ENCODE data around the gene NEGR1. TPM values are rescaled to one million over a fixed set of nuclear protein-coding genes. Genes with fewer than 3 reads are reported as not detected.

NEGR1 gene
- total and polyA plus RNA-seq, 3 donors from 2014 or later: 2.9 to 7.6 (median 3.1) TPM

GRCh38 chr1:72066431-72066830, 215.9 kb downstream of the NEGR1 start:
- Histone ChIP-seq H3K4me1 (no peaks in the 10 kb centered on the region), H3K27me3 (no peaks in the 10 kb centered on the region), H3K4me3 (no peak overlapping the region), H3K36me3 (ENCODE audit: low read depth, missing control alignments) (no peaks in the 10 kb centered on the region), H3K9me3 (no peaks in the 10 kb centered on the region), H3K27ac (no peak overlapping the region)
- intact Hi-C loops (cut with DNase I; ENCODE audit: low total_unique reads): no loop called here
- no peak for TF ChIP-seq CTCF (IDR thresholded peaks at IDR 0.05)
- TF ChIP-seq POLR2A (IDR thresholded peaks at IDR 0.05): no peak
- 56 to 73% methylated on average over 7 of the region's 7 CpGs for WGBS, 2 donors
- no peak for DNase-seq

- no peaks in the 10 kb centered on the region for H3K9me3 ChIP-seq
- no peak overlapping the region for H3K4me3 ChIP-seq
- H3K27me3 ChIP-seq: no peaks in the 10 kb centered on the region
- no peaks in the 10 kb centered on the region for H3K36me3 ChIP-seq (ENCODE audit: low read depth, missing control alignments)
- no peak for DNase-seq
- H3K4me1 ChIP-seq: no peaks in the 10 kb centered on the region
- H3K27ac ChIP-seq: no peak overlapping the region
- intact Hi-C loops (cut with DNase I; ENCODE audit: low total_unique reads): no loop called here
- 37 to 41% methylated on average over 3 of the region's 3 CpGs for WGBS, 2 donors
- TF ChIP-seq CTCF (IDR thresholded peaks at IDR 0.05) (no peak), POLR2A (IDR thresholded peaks at IDR 0.05) (no peak)
Observed at GRCh38 chr1:72064196-72065075, 217.9 kb downstream of the NEGR1 start.

GRCh38 chr1:72063364-72064044, 218.8 kb downstream of the NEGR1 start:
- Histone ChIP-seq H3K36me3 (ENCODE audit: low read depth, missing control alignments) (no peaks in the 10 kb centered on the region), H3K4me1 (no peaks in the 10 kb centered on the region), H3K27ac (no peak overlapping the region), H3K9me3 (no peaks in the 10 kb centered on the region), H3K4me3 (no peak overlapping the region), H3K27me3 (no peaks in the 10 kb centered on the region)
- intact Hi-C loops (cut with DNase I; ENCODE audit: low total_unique reads): no loop called here
- WGBS, 2 donors: 80 to 82% methylated on average over 7 of the region's 7 CpGs
- TF ChIP-seq CTCF (IDR thresholded peaks at IDR 0.05): no peak
- no peak for DNase-seq

GRCh38 chr1:72062584-72062983, 219.8 kb downstream of the NEGR1 start:
- no peaks in the 10 kb centered on the region for H3K4me1 ChIP-seq
- TF ChIP-seq POLR2A (IDR thresholded peaks at IDR 0.05) (no peak), CTCF (IDR thresholded peaks at IDR 0.05) (no peak)
- H3K36me3 ChIP-seq (ENCODE audit: low read depth, missing control alignments): no peaks in the 10 kb centered on the region
- H3K27ac ChIP-seq: no peak overlapping the region
- DNase-seq: no peak
- no peak overlapping the region for H3K4me3 ChIP-seq
- intact Hi-C loops (cut with DNase I; ENCODE audit: low total_unique reads): no loop called here
- H3K9me3 ChIP-seq: no peaks in the 10 kb centered on the region
- H3K27me3 ChIP-seq: no peaks in the 10 kb centered on the region

Measured in testis (tissue), 3 donors.